Gastrocnemius medialis (tissue), 4 donors: ENCODE data around the gene RIPOR3.

Experiments used
- POLR2A ChIP-seq, 2 donors: fragments of 450-650 bp; IDR thresholded peaks; one replicate each; pipeline ENCODE4 v1.6.1; 2017; ENCODE audit warnings: antibody characterized with exemption in 2 of 2, mild to moderate bottlenecking in 2 of 2, moderate library complexity in 2 of 2
- TF ChIP-seq, protein P1 (sequence below), 5 experiments: fragments of 450-650 bp in 3 of 5; fragments of 200-600 bp in 2 of 5; sonication (generic) in 2 of 5; IDR thresholded peaks in 4 of 5; conservative IDR thresholded peaks in 1 of 5; 1 replicate in 4 of 5; 2 replicates in 1 of 5; pipeline ENCODE4 v1.5.1; 2016 to 2019; ENCODE audit warnings: antibody characterized with exemption in 5 of 5, mild to moderate bottlenecking in 3 of 5, moderate library complexity in 3 of 5

DNA sequence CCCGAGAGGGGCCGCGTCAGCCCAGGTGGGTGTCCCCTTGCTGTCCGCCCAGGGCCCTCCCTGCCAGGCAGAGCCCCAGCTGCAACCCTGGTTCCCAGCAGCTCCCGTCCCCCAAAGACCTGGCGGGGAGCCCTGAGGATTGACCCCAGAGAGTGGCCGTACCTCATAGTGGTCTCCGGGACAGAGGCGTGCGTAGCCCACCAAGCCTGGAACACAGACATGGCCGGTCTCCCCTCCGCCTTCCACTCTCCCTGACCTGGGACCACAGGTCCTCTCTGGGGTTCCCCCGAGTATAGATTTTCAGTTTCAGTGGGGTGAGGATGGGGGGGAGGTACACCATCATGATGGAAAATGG, 82.6 kb downstream of the RIPOR3 start:
- TF ChIP-seq POLR2A (IDR thresholded peaks at IDR 0.05) = no peak
- TF ChIP-seq, protein P1, sequence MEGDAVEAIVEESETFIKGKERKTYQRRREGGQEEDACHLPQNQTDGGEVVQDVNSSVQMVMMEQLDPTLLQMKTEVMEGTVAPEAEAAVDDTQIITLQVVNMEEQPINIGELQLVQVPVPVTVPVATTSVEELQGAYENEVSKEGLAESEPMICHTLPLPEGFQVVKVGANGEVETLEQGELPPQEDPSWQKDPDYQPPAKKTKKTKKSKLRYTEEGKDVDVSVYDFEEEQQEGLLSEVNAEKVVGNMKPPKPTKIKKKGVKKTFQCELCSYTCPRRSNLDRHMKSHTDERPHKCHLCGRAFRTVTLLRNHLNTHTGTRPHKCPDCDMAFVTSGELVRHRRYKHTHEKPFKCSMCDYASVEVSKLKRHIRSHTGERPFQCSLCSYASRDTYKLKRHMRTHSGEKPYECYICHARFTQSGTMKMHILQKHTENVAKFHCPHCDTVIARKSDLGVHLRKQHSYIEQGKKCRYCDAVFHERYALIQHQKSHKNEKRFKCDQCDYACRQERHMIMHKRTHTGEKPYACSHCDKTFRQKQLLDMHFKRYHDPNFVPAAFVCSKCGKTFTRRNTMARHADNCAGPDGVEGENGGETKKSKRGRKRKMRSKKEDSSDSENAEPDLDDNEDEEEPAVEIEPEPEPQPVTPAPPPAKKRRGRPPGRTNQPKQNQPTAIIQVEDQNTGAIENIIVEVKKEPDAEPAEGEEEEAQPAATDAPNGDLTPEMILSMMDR (IDR thresholded peaks at IDR 0.05 in 4 of 5, conservative IDR thresholded peaks at IDR 0.05 in 1 of 5) = no peak
